Ishikawa (cell line): ENCODE results near the gene TPO.

Experiments
- CEBPB ChIP-seq: IDR thresholded peaks from 2 replicates; pipeline ENCODE4 v1.6.1; 2012
- CREB1 ChIP-seq: IDR thresholded peaks from 2 replicates; pipeline ENCODE4 v1.6.1; 2012; ENCODE audit warnings: low read depth
- EGR1 ChIP-seq: IDR thresholded peaks from 2 replicates; pipeline ENCODE4 v1.6.1; 2012
- EP300 ChIP-seq: IDR thresholded peaks from 2 replicates; pipeline ENCODE4 v1.6.1; 2012; ENCODE audit warnings: borderline replicate concordance
- FOXM1 ChIP-seq: IDR thresholded peaks from 2 replicates; pipeline ENCODE4 v1.6.1; 2012; ENCODE audit warnings: low read depth, borderline replicate concordance
- RAD21 ChIP-seq: IDR thresholded peaks from 2 replicates; pipeline ENCODE4 v1.6.1; 2012; ENCODE audit warnings: low read depth
- REST ChIP-seq: IDR thresholded peaks from 2 replicates; pipeline ENCODE4 v1.6.1; 2012; ENCODE audit warnings: low read depth, mild to moderate bottlenecking
- TAF1 ChIP-seq: IDR thresholded peaks from 2 replicates; pipeline ENCODE4 v1.6.1; 2012; ENCODE audit warnings: low read depth, mild to moderate bottlenecking
- TCF12 ChIP-seq: IDR thresholded peaks from 2 replicates; pipeline ENCODE4 v1.6.1; 2012; ENCODE audit warnings: low read depth
- USF1 ChIP-seq: IDR thresholded peaks from 2 replicates; pipeline ENCODE4 v1.6.1; 2012
- YY1 ChIP-seq: IDR thresholded peaks from 2 replicates; pipeline ENCODE4 v1.6.1; 2012; ENCODE audit warnings: low read depth
- ZBTB7A ChIP-seq: IDR thresholded peaks from 2 replicates; pipeline ENCODE4 v1.6.1; 2012; ENCODE audit warnings: low read depth
- TF ChIP-seq, protein P1 (sequence below): IDR thresholded peaks from 2 replicates; pipeline ENCODE4 v1.6.1; 2012

- TF ChIP-seq RAD21 (no peak), USF1 (no peak), REST (no peak), TCF12 (no peak), CEBPB (no peak), TAF1 (no peak), EP300 (no peak), EGR1 (no peak), FOXM1 (no peak), YY1 (no peak), CREB1 (no peak), ZBTB7A (no peak)
- TF ChIP-seq, protein P1, sequence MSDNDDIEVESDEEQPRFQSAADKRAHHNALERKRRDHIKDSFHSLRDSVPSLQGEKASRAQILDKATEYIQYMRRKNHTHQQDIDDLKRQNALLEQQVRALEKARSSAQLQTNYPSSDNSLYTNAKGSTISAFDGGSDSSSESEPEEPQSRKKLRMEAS, result no peak
These were observed 143.0 kb downstream of the TPO start for GRCh38 chr2:1556286-1556685.
